PC-3 (cell line): Measurements from ENCODE around the gene MLN.

ENCODE experiments used
- EZH2 ChIP-seq: fragments of 300-600 bp; sonication (generic); IDR thresholded peaks from one replicate; pipeline ENCODE4 v1.6.1; 2017; ENCODE audit warnings: antibody characterized with exemption, mild to moderate bottlenecking, low read length; ENCODE audit not compliant: unreplicated experiment
- EZH2phosphoT487 ChIP-seq: fragments of 300-600 bp; sonication (generic); IDR thresholded peaks from 2 replicates; pipeline ENCODE4 v1.6.1; 2018; ENCODE audit warnings: mild to moderate bottlenecking, antibody characterized with exemption, low read length, borderline replicate concordance
- TF ChIP-seq, protein P1 (sequence below): fragments of 300-600 bp; sonication (generic); conservative IDR thresholded peaks from 2 replicates; pipeline ENCODE4 v1.5.1; 2017; ENCODE audit warnings: antibody characterized with exemption, low read depth, mild to moderate bottlenecking, low read length

DNA sequence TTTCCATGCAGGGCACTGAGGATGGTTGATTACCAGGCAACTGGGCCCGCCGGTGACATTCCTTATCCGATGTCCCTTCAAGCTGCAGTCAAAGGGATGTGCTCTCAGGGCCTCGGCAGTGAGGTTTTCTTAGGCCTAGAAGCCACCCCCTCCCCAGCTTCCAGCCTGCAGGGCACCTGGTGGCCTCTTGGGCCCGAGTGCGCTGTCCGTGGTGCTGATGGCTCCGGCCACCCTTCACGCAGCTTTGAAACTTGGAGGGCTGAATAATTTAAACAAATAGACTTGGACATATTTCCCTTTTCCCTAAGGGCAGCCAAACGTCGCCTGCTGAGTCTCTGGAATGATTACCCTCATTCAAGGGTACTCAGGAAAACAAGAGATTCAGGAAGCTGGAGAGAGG is 8.9 kb upstream of the MLN start:
- TF ChIP-seq EZH2phosphoT487 = no peak
- TF ChIP-seq, protein P1, sequence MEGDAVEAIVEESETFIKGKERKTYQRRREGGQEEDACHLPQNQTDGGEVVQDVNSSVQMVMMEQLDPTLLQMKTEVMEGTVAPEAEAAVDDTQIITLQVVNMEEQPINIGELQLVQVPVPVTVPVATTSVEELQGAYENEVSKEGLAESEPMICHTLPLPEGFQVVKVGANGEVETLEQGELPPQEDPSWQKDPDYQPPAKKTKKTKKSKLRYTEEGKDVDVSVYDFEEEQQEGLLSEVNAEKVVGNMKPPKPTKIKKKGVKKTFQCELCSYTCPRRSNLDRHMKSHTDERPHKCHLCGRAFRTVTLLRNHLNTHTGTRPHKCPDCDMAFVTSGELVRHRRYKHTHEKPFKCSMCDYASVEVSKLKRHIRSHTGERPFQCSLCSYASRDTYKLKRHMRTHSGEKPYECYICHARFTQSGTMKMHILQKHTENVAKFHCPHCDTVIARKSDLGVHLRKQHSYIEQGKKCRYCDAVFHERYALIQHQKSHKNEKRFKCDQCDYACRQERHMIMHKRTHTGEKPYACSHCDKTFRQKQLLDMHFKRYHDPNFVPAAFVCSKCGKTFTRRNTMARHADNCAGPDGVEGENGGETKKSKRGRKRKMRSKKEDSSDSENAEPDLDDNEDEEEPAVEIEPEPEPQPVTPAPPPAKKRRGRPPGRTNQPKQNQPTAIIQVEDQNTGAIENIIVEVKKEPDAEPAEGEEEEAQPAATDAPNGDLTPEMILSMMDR = no peak
- no peak for TF ChIP-seq EZH2
